CD4-positive, CD25-positive, alpha-beta regulatory T cell (primary cell): ENCODE measurements around the gene SLC27A4. TPM values are rescaled to one million over a fixed set of nuclear protein-coding genes. Genes with fewer than 3 reads are reported as not detected.

Experiments used
- ATAC-seq, 2 donors: fragments of 150-1000 bp; cut with Tn5 transposase; one replicate each; pipeline ENCODE4 v1.10.0; 2021; ENCODE audit warnings: low read depth in 2 of 2, moderate number of reproducible peaks in 2 of 2, moderate library complexity in 1 of 2
- DNase-seq, 3 donors: peaks; one replicate each; pipeline versions ENCODE4 v3.0.0 to v3.0.0-alpha.2; 2012 to 2022; ENCODE audit warnings: mixed read lengths in 1 of 3
- H3K27ac ChIP-seq: one replicate; pipeline ENCODE4 v1.7.0; 2013; ENCODE audit warnings: mild to moderate bottlenecking, low read length; ENCODE audit not compliant: insufficient read depth, poor library complexity, severe bottlenecking
- H3K27me3 ChIP-seq: one replicate; pipeline ENCODE4 v1.7.0; 2013; ENCODE audit warnings: low read length; ENCODE audit not compliant: control insufficient read depth, insufficient read depth
- H3K36me3 ChIP-seq: one replicate; pipeline ENCODE4 v1.7.0; 2013; ENCODE audit warnings: mild to moderate bottlenecking, low read length, moderate library complexity; ENCODE audit not compliant: control insufficient read depth, insufficient read depth
- H3K4me1 ChIP-seq: 2 replicates; pipeline ENCODE4 v1.7.0; 2013; ENCODE audit warnings: mild to moderate bottlenecking, low read length; ENCODE audit not compliant: insufficient read depth, control insufficient read depth, poor library complexity, severe bottlenecking
- H3K4me3 ChIP-seq: one replicate; pipeline ENCODE4 v1.7.0; 2013; ENCODE audit warnings: low read depth, mild to moderate bottlenecking, low read length, moderate library complexity
- H3K9me3 ChIP-seq, 2 experiments: 1 replicate in 1 of 2; 2 replicates in 1 of 2; pipeline ENCODE4 v1.7.0; 2013; ENCODE audit warnings: low read length in 2 of 2, mild to moderate bottlenecking in 1 of 2, moderate library complexity in 1 of 2; ENCODE audit not compliant: control insufficient read depth in 2 of 2
- H3K27ac Mint-ChIP-seq, 3 donors: one replicate each; pipeline ENCODE4 v1.8.0; 2020 to 2022; ENCODE audit warnings: mild to moderate bottlenecking in 3 of 3, mixed read lengths in 3 of 3, moderate library complexity in 2 of 3
- H3K27me3 Mint-ChIP-seq: one replicate; pipeline ENCODE4 v1.8.0; 2022; ENCODE audit warnings: mild to moderate bottlenecking, mixed read lengths
- H3K36me3 Mint-ChIP-seq: one replicate; pipeline ENCODE4 v1.8.0; 2020; ENCODE audit warnings: mixed read lengths
- H3K4me1 Mint-ChIP-seq, 4 donors: one replicate each; pipeline ENCODE4 v1.8.0; 2020 to 2022; ENCODE audit warnings: mixed read lengths in 4 of 4, mild to moderate bottlenecking in 1 of 4
- H3K4me3 Mint-ChIP-seq, 4 donors: one replicate each; pipeline ENCODE4 v1.8.0; 2020 to 2022; ENCODE audit warnings: mild to moderate bottlenecking in 4 of 4, mixed read lengths in 4 of 4, moderate library complexity in 3 of 4
- H3K9me3 Mint-ChIP-seq, 7 donors: one replicate each; pipeline ENCODE4 v1.8.0; 2020 to 2022; ENCODE audit warnings: mixed read lengths in 7 of 7, mild to moderate bottlenecking in 3 of 7, moderate library complexity in 2 of 7
- polyA plus RNA-seq, 4 donors: library from polyadenylated mRNA; unstranded; fragments of 300-500 nt; fragmentation: Illumina TruSeq; gene quantifications; one replicate each; pipeline ENCODE4 v1.2.3, GENCODE V29; 2021
- total RNA-seq: library from RNA; stranded (reverse); gene quantifications from one replicate; pipeline ENCODE4 v1.2.3, GENCODE V29; 2022

Gene SLC27A4
- total and polyA plus RNA-seq, 5 donors from 2014 or later, result 5.5 to 8.7 (median 7.1) TPM

DNA sequence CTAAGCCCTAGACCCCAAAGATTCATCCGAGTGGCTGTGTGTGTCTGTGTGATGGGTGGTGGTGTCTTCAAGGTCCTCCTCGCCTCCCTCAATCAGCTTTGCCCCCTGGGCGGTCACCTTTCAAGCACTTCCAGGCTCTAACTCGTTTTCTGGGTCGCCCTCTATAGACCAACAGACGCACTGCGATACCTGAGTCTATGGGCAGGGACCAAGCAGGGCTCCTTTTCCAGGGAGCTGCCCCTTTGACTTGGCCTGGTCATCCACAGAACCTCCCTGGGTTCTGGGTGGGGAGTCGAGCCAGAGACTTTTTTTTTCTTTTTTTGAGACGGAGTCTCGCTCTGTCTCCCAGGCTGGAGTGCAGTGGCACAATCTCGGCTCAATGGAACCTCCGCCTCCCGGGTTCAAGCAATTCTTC is 1.1 kb downstream of the SLC27A4 start:
- peak; percentile 46 to 86 (median 68) for DNase-seq
- peak overlapping the region; percentile 80 for H3K4me3 ChIP-seq
- peaks cover 4% of the 10 kb centered on the region for H3K36me3 Mint-ChIP-seq

GRCh38 chr9:128342971-128343680 is 2.8 kb downstream of the SLC27A4 start:
- peaks cover 32% of the 10 kb centered on the region for H3K36me3 ChIP-seq
- Mint-ChIP-seq H3K4me1 (peaks cover 0 to 14% (median 6%) of the 10 kb centered on the region in 4 donors), H3K36me3 (peaks cover 4% of the 10 kb centered on the region), H3K4me3 (peak overlapping the region in 2 of 4 donors; percentile 54 to 63), H3K9me3 (no peaks in the 10 kb centered on the region), H3K27ac (no peak overlapping the region), H3K27me3 (no peaks in the 10 kb centered on the region)
- no peak overlapping the region for H3K27ac ChIP-seq
- no peaks in the 10 kb centered on the region for H3K27me3 ChIP-seq
- H3K4me1 ChIP-seq, result peaks cover 11% of the 10 kb centered on the region
- H3K4me3 ChIP-seq, result no peak overlapping the region
- H3K9me3 ChIP-seq, result no peaks in the 10 kb centered on the region
- ATAC-seq, result no peak
- DNase-seq, result no peak

More for the DNA sequence above, 1.1 kb downstream of the SLC27A4 start:
- no peaks in the 10 kb centered on the region for H3K9me3 Mint-ChIP-seq
- Histone ChIP-seq H3K9me3 (no peaks in the 10 kb centered on the region), H3K27me3 (no peaks in the 10 kb centered on the region), H3K27ac (no peak overlapping the region), H3K36me3 (peaks cover 24% of the 10 kb centered on the region), H3K4me1 (peaks cover 11% of the 10 kb centered on the region)
- no peaks in the 10 kb centered on the region for H3K27me3 Mint-ChIP-seq
- ATAC-seq, result peak; percentile 46 to 52
- peaks cover 0 to 14% (median 6%) of the 10 kb centered on the region in 4 donors for H3K4me1 Mint-ChIP-seq
- peak overlapping the region; percentile 90 to 98 (median 94) for H3K4me3 Mint-ChIP-seq
- peak overlapping the region in 2 of 3 donors; percentile 93 for H3K27ac Mint-ChIP-seq

DNA sequence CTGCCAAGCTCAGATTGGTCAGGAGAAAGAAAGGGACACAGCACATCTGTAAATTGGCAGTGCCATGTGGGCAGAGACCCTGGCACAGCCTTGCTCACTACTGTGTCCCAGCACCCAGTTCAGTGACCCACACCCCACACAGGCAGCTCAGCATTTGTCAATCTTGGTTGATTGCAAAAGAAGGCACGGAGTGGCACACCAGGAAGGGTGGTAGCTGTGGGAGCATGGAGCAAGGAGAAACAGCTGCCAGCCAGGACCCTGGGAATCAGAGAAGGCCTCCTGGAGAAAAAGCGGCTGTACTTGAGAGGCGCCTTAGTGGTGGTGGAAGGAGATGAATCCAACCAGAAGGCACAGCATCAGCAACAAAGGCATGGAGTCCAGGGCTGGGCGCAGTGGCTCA is 3.5 kb downstream of the SLC27A4 start:
- no peak overlapping the region for H3K27ac ChIP-seq
- Mint-ChIP-seq H3K4me3 (peak overlapping the region in 1 of 4 donors; percentile 54), H3K27me3 (no peaks in the 10 kb centered on the region), H3K4me1 (peaks cover 0 to 14% (median 6%) of the 10 kb centered on the region in 4 donors), H3K36me3 (peaks cover 4% of the 10 kb centered on the region), H3K27ac (no peak overlapping the region), H3K9me3 (no peaks in the 10 kb centered on the region)
- no peaks in the 10 kb centered on the region for H3K9me3 ChIP-seq
- peaks cover 38% of the 10 kb centered on the region for H3K36me3 ChIP-seq
- peaks cover 11% of the 10 kb centered on the region for H3K4me1 ChIP-seq
- no peak overlapping the region for H3K4me3 ChIP-seq
- no peaks in the 10 kb centered on the region for H3K27me3 ChIP-seq
- DNase-seq (no peak), ATAC-seq (no peak)

- H3K36me3 ChIP-seq, result peaks cover 48% of the 10 kb centered on the region
- H3K4me1 ChIP-seq, result peaks cover 11% of the 10 kb centered on the region
- no peak overlapping the region for H3K27ac ChIP-seq
- peaks cover 0 to 10% (median 6%) of the 10 kb centered on the region in 4 donors for H3K4me1 Mint-ChIP-seq
- no peaks in the 10 kb centered on the region for H3K9me3 ChIP-seq
- H3K9me3 Mint-ChIP-seq, result no peaks in the 10 kb centered on the region
- no peaks in the 10 kb centered on the region for H3K27me3 Mint-ChIP-seq
- no peak overlapping the region for H3K4me3 Mint-ChIP-seq
- H3K27me3 ChIP-seq, result no peaks in the 10 kb centered on the region
- H3K4me3 ChIP-seq, result no peak overlapping the region
- DNase-seq, result no peak
- H3K27ac Mint-ChIP-seq, result peak overlapping the region in 1 of 3 donors; percentile 48
- H3K36me3 Mint-ChIP-seq, result peaks cover 10% of the 10 kb centered on the region
- no peak for ATAC-seq
Measured at GRCh38 chr9:128344931-128345605, 4.7 kb downstream of the SLC27A4 start.

DNA sequence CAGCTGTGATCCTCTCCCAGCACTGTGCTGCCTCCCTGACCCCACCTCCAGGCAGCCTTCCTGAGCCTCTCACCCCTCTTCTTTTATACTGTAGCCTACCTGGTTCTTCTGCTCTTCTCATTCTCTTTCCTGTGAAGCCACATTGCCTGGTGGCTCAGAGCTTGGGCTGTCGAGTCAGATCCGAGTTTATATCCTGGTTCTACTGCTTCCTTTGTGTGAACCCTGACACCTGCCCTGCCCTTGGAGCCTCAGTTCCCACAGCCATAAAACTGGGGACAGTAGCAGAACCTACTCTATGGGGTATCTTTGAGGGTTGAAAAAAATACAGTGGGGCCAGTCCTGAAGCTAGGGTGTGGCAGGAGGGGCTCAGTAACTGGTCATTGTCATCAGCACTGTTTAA is 8.8 kb downstream of the SLC27A4 start:
- Histone ChIP-seq H3K4me3 (no peak overlapping the region), H3K36me3 (peaks cover 48% of the 10 kb centered on the region), H3K27ac (no peak overlapping the region), H3K27me3 (no peaks in the 10 kb centered on the region), H3K4me1 (no peaks in the 10 kb centered on the region), H3K9me3 (no peaks in the 10 kb centered on the region)
- Mint-ChIP-seq H3K4me1 (no peaks in the 10 kb centered on the region), H3K9me3 (no peaks in the 10 kb centered on the region), H3K36me3 (peaks cover 15% of the 10 kb centered on the region), H3K4me3 (no peak overlapping the region), H3K27me3 (no peaks in the 10 kb centered on the region), H3K27ac (no peak overlapping the region)
- no peak for ATAC-seq
- DNase-seq, result no peak

- peaks cover 15% of the 10 kb centered on the region for H3K36me3 Mint-ChIP-seq
- H3K4me1 Mint-ChIP-seq, result no peaks in the 10 kb centered on the region
- no peaks in the 10 kb centered on the region for H3K27me3 ChIP-seq
- ATAC-seq (no peak), DNase-seq (no peak)
- no peaks in the 10 kb centered on the region for H3K27me3 Mint-ChIP-seq
- H3K9me3 Mint-ChIP-seq, result no peaks in the 10 kb centered on the region
- H3K27ac ChIP-seq, result no peak overlapping the region
- no peaks in the 10 kb centered on the region for H3K9me3 ChIP-seq
- no peak overlapping the region for H3K27ac Mint-ChIP-seq
- peaks cover 41% of the 10 kb centered on the region for H3K36me3 ChIP-seq
- no peaks in the 10 kb centered on the region for H3K4me1 ChIP-seq
- peak overlapping the region in 1 of 4 donors; percentile 51 for H3K4me3 Mint-ChIP-seq
- no peak overlapping the region for H3K4me3 ChIP-seq
Measured at GRCh38 chr9:128349772-128350171, 9.4 kb downstream of the SLC27A4 start.

- Mint-ChIP-seq H3K27me3 (no peaks in the 10 kb centered on the region), H3K4me1 (no peaks in the 10 kb centered on the region), H3K27ac (no peak overlapping the region), H3K4me3 (no peak overlapping the region), H3K9me3 (no peaks in the 10 kb centered on the region), H3K36me3 (peaks cover 12% of the 10 kb centered on the region)
- no peak overlapping the region for H3K27ac ChIP-seq
- peaks cover 7% of the 10 kb centered on the region for H3K36me3 ChIP-seq
- no peaks in the 10 kb centered on the region for H3K4me1 ChIP-seq
- no peaks in the 10 kb centered on the region for H3K9me3 ChIP-seq
- H3K4me3 ChIP-seq, result no peak overlapping the region
- no peak for DNase-seq
- no peak for ATAC-seq
- H3K27me3 ChIP-seq, result no peaks in the 10 kb centered on the region
Measured at GRCh38 chr9:128355451-128355850, 15.1 kb downstream of the SLC27A4 start.
